Activated CD4-positive, alpha-beta T cell treated with anti-CD3 and anti-CD28 coated beads, Interleukin-2, Interleukin-4, amounts not matched to agents 100 ng/mL and 50 ng/mL, durations not matched to agents 16 hours and 8 hours (primary cell): ENCODE data around the gene PTTG2.

Experiments used
- DNase-seq: peaks from one replicate; pipeline ENCODE4 v3.0.0-alpha.2; 2020; ENCODE audit warnings: low spot score

Gene PTTG2

DNA sequence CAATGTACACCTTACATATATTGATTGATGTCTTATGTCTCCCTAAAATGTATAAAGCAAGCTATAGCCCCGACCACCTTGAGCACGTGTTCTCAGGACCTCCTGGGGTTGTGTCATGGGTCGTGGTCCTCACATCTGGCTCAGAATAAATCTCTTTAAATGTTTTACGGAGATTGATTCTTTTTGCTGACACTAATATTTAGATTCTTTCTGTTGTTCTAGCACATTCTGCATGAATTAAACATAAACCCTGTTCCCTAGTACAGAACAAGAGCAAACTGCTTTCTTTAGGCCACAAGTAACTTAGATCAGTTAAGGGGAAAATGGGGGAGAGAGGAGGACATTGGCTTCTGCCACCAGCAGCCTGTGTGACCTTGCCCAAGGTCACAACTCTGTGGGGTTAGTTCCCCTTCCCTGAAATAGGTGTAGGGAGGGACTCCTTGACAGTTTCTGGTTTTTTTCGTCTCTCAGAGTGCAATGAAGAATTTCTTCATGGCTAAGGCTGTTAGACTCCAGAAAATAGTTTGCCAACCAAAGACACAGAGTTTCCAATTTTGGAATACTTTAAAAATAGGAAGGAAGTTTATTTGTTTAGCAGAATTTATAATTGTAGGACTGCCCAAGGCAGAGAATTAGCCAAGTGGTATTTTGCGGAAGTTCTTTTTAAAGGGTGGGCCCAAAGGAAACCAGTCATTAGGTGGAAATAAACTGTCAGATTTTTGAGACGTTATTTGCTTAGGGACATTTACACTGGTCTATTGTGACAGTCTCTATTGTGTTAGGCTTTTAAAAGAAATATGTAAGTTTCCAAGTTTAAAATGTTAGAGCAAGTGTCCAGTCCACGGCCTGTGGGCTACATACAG lies 29.4 kb downstream of the PTTG2 start:
- no peak for DNase-seq

DNA sequence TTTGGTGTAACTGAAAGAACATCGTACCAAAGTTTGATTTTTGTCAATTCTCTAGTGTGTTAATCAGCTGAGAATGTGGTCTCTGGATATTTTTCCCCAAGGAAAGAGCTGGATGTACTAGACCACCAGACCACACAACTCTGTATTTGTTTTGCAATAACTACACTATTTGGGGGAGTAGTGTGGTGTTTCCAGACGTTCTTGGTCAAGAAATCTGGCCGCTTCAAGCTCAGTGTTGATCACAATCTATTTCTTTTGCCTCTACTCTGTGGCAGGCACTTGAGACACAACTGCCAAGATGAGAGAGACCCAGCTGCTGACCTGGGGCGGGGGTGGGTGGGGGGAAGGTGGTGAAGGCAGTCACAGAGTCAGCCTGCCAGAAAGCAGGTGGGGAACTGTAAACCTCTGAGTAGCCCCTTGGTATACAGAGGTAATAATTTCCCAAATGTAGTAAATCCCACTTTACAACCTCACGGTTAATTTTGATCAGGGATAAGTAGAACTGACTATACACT lies 30.6 kb downstream of the PTTG2 start:
- no peak for DNase-seq

DNA sequence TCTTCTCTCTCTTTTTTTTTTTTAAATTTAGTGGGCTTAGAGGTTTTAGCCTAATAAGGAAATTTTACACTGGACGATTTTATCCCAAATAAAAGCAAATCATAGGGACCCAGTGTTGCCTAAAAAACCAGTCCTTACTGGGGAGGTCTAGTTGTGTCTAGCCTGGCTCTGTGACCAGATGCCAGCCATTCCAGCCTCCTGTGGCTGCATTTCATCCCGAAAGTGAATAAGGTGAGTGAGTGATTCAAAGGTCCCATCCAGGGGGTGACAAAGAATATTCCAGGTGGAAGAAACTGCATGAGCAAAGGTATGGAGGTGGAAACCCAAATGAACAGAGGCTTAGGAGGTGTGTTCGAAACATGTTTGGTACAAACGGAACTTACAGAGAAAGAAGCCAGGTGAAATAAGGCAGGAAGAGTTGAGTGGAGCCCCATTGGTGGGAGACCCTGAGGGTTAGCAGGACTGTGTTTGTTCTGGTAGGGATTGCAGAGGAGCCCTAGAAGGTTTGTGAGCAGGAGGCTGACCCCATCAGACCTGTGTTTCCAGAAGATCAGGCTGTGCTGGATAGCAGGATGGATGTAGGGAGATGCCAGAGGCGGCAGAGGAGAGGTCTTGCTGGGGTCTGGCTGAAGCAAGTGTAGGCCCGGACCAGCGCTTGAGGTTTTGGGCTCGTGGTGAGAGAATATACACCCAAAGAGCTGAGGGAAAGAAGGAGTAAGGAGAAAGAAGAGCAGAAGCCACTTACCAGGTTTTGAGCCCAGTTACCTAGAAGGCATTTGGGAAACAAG lies 31.6 kb downstream of the PTTG2 start:
- DNase-seq, result no peak

- no peak for DNase-seq
These were observed 33.6 kb downstream of the PTTG2 start for GRCh38 chr4:37993806-37994205.

DNA sequence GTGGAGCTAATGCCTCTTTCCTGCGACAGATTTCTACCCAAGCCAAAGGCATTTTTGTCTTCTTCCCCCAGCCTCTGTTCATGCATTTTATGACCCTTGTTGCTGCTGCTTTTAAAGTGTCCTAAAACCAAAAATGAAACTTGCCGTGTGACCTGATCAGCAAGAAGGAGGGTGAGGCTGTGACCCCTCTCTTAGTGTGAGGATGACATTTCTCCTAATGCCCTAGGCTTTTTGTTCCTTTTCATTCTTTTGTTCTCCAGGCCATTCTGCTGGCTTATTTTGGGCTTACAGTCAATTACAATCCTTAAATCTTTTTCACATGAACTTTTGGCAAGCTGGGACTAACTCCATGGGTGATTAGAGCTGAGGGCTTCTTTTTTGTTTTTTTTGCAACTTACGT lies 34.4 kb downstream of the PTTG2 start:
- DNase-seq, result no peak

- DNase-seq, result no peak
These were observed 35.2 kb downstream of the PTTG2 start for GRCh38 chr4:37995299-37995821.

DNA sequence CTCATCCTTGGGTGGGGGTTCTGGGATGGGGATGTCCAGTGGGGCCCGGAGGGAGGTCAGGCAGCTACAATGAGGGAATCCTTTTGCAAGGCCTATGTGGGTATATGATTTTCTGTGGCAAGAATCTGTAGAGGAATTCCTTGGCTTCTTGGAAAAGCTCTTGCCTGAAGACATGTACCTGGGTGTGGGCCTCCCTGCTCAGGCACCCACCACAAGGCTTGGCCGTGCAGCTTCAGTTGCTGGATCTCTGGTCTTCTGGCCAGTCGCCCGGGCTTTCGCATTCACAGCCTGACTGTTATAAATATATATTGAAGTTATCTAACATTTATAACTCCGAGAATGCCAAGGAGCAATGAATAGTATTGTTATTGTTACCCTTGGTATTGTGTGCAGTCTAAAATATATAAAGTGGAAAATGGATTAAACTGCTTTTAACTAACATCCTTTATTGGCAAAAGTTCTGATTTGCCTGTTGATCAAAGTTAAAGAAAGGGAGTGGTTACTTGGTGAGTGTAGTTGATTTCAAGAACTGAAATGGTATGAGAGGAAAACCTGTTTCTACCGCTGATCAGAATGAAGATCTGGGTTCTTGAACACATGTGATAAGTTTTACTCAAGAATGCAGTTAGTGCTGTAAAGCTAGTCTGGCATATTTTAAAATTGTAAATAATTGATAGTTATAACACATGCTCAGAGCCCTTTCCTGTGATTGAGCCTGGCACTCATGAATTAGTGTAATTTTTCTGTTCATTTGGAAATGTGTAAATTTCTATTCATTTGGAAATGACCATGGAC lies 36.0 kb downstream of the PTTG2 start:
- no peak for DNase-seq

- DNase-seq, result no peak
These were observed 38.0 kb downstream of the PTTG2 start for GRCh38 chr4:37998226-37998625.

DNA sequence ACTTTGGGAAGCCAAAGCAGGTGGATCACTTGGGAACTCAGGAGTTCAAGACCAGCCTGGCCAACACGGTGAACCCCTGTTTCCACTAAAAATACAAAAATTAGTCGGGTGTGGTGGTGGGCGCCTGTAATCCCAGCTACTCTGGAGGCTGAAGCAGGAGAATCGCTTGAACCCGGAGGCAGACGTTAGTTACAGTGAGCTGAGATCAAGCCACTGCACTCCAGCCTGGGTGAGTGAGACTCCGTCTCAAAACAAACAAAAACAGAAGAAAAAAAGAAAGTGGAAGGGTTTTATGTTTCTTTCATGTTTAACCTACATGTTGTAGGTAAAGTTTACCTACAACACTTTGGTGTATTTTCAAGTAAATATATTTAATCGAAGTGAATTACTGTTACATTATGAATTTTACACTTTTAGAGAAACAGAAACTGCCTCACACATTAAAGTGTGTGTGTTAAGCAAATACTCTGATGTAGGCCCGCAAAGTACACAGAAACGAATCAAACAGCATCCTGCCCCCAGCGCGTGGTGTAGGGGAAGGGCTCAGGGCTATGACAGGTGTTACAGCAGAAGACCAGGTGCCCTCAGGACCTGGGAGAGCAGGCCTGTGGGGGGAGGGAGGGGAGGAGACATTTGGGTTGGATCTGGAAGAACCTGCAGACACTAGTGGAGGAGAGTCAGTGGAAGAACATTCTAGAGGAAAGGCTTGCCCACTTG lies 39.0 kb downstream of the PTTG2 start:
- DNase-seq, result no peak

DNA sequence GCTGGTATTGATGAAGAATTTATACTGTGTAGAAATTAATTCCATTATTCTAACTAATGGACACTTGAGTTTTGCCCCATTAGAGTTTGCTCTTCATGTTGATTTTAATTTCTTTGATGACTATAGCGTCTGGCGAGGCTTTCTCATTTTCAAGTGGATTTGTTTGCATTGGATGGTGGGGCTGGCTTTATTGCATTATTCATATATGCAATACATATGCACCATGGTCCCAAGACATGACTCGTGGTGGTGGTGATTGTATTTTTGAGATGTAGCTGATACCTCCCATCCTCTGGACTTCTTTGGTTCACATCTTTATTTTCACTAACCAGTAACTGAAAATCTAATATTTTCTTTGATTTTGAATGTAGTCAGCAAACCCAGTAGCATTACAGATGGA lies 39.8 kb downstream of the PTTG2 start:
- no peak for DNase-seq

DNA sequence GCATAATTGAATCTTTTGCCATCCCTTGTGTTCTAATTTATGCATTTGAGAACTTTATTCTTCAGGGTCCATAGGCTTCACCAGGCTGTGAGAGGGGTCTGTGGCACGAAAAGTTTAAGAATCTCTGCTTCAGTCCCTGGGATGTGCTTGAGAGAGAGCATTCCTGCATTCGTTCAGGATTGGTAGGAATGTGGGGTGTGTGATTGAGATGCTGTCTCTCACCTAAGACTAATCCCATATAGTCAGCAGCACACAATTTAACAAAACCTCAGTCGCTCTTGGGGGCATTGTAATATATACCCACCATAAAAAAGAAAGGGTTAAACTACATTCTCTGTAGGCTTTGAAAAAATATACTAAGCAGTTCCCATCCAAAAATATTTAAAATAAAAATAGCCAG lies 41.7 kb downstream of the PTTG2 start:
- DNase-seq, result no peak

DNA sequence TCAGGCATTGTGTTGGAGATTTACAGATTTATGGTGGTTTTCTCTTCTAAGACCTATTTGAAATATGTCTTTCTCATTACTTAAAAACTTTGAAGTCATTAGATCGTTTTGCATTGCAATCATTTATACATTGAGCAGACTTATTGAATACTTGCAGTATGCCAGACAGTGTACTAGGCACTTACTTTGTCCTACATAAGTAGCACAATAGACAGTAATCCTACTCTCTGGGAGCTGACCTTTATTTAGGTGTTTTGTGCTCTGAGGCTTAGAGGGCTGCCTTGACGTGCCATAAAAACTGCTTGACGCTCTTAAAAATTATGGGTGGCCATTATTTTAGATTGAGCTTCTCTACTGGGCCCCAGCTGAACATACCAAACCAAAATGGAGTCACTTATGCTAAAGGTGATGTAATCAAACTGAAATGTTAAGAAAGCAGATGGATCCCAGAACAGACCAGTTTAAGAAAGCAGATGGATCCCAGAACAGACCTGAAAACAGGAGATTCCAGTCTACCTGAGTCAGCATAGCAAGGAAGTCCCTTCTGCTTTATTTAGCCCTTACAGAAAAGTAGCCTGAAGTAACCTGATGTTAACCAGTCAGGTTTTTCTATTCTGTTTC lies 42.4 kb downstream of the PTTG2 start:
- DNase-seq, result no peak

- DNase-seq, result no peak
These were observed 42.9 kb downstream of the PTTG2 start for GRCh38 chr4:38003102-38003501.

DNA sequence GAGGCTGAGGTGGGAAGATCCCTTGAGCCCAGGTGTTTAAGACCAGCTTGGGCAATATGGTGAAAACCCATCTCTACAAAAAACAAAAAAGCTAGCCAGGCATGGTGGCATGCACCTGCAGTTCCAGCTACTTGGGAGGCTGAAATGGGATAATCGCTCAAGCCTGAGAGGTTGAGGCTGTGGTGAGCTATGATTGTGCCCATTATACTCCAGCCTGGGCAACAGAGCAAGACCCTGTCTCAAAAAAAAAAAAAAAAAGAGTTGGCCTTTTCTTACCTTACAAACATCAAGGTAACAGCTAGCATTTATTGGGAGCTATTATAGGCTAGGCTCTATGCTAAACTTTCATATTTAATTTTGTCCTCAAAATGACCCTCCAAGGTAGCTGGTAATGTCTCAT lies 43.4 kb downstream of the PTTG2 start:
- no peak for DNase-seq

DNA sequence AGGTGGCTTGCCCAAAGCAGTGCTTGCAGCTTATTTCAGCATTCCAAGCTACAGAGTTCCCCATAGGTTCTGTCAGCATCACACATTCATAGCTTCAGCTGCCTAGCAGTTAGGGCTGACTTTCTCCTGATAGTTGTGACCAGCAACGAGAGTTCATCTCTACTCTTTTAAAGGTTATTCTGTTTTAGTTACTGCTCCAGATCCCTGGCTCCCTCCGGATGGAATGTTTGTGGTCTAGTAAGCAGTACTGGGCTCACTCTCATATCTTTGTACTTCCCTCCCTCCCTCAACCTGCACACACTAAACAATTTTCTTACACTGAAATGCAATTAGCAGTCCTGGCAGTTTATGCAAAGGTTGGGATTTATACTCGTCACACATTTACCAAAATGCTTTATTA lies 43.9 kb downstream of the PTTG2 start:
- no peak for DNase-seq

- no peak for DNase-seq
These were observed 44.7 kb downstream of the PTTG2 start for GRCh38 chr4:38004887-38005286.

- DNase-seq, result no peak
These were observed 45.4 kb downstream of the PTTG2 start for GRCh38 chr4:38005637-38006036.

DNA sequence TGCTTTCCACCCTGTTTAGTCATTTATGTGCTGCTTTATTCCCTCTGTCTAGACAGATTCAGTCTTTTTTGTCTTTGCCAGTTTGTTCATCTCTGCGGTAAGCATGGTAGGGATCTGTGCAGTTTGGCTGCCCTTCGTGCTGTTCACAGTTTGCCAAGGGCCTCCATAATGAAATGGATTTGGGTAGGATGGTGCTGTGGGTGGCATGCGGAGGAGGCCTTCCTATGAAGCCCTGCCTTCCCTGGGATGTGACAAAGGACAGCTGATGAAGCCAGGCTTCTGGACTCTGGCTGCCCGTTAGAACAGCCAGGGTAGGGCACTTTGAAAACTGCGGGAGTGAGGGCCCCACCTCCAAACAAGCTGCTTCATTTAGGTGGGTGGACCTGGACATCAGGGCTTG lies 47.4 kb downstream of the PTTG2 start:
- no peak for DNase-seq

GRCh38 chr4:38008571-38009021 lies 48.4 kb downstream of the PTTG2 start:
- no peak for DNase-seq

- no peak for DNase-seq
These were observed 49.2 kb downstream of the PTTG2 start for GRCh38 chr4:38009421-38009820.

DNA sequence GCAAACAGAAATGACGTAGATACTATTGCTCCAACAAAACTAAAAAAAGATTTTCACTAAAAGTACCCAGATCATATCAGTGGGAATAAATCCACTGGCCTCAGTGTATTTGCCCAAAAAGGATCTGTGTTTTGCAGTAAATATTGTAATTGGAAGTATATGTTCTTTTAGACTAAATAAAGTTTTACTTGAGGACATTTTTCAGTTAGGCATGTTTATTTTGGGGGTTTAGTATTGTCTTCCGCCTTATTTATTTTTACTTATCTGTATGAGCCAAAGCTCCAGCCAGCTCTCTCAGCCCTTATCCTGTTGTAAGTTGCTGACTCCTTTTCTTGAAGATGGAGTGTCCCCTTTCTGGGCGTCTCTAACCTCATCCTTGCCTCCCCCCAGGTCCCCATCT lies 49.8 kb downstream of the PTTG2 start:
- no peak for DNase-seq
